Measurements from ENCODE around the gene KHDRBS1.

GRCh38 chr1:32052887-32053286 lies 39.2 kb downstream of the KHDRBS1 start:
- no peak for TF ChIP-seq MEF2A (IDR thresholded peaks at IDR 0.05; ENCODE audit: borderline replicate concordance, low read depth)
- TF ChIP-seq POLR2AphosphoS5 (IDR thresholded peaks at IDR 0.05; ENCODE audit: low read depth, low read length): no peak
- no peak for TF ChIP-seq CTCF (IDR thresholded peaks at IDR 0.05)
- TF ChIP-seq ZBTB33 (IDR thresholded peaks at IDR 0.05; ENCODE audit: borderline replicate concordance, low read depth): no peak
- no peak for TF ChIP-seq USF1 (IDR thresholded peaks at IDR 0.05; ENCODE audit: borderline replicate concordance, low read depth)
- TF ChIP-seq RFX5 (IDR thresholded peaks at IDR 0.05; ENCODE audit: low read length): no peak
- TF ChIP-seq MAX (IDR thresholded peaks at IDR 0.05; ENCODE audit: low read depth): no peak
- TF ChIP-seq USF2 (IDR thresholded peaks at IDR 0.05; ENCODE audit: borderline replicate concordance, low read depth, low read length): no peak
